K562 (cell line): Measurements from ENCODE around the gene CAPN13. TPM values are rescaled to one million over a fixed set of nuclear protein-coding genes. Genes with fewer than 3 reads are reported as not detected.

Experiments
- ATAC-seq: fragments of 200-7000 bp; cut with Tn5 transposase; 3 replicates; pipeline ENCODE4 v1.9.1; 2020; ENCODE audit warnings: moderate library complexity
- BruUV-seq: library from RNA; stranded (reverse); fragments of 400-500 nt; replicated peaks from 2 replicates; lab custom pipeline; 2021; lab: Mats Ljungman, UMichigan
- CTCF ChIA-PET: fragments of 300-600 bp; formaldehyde crosslinking; extraction: SDS; loops from one replicate; lab custom pipeline; 2021; ENCODE audit warnings: low intra/inter-chr PET ratio; lab: Yijun Ruan, JAX
- POLR2A ChIA-PET: fragments of 300-600, 350-650 bp; sonication (Branson Sonifier 250); formaldehyde crosslinking; extraction: SDS; loops from one replicate; lab custom pipeline; 2021; ENCODE audit warnings: antibody characterized with exemption, inconsistent platforms; lab: Yijun Ruan, JAX
- DNase-seq, 4 experiments: peaks; one replicate each; pipeline versions ENCODE4 v3.0.0 to v3.0.0-alpha.2; 2011 to 2018; ENCODE audit warnings: low spot score in 3 of 4, mixed read lengths in 3 of 4; ENCODE audit errors: extremely low read depth in 1 of 4
- FAIRE-seq: peaks from 2 replicates; lab custom pipeline; 2011; peaks lifted over from hg19 to GRCh38; lab: Jason Lieb, UNC
- H2AFZ ChIP-seq: 2 replicates; pipeline ENCODE4 v1.6.0; 2011; ENCODE audit warnings: low read depth, low read length, control low read depth, inconsistent platforms
- H3K27ac ChIP-seq: fragments of 200-600 bp; 3 replicates; pipeline ENCODE4 v1.8.0; 2011; ENCODE audit warnings: low read depth, mild to moderate bottlenecking, control low read depth, inconsistent platforms, low read length, moderate library complexity, mixed read lengths; ENCODE audit errors: extremely low read depth
- H3K27me3 ChIP-seq, 2 experiments: fragments of 300-600 bp in 1 of 2; 2 replicates in 1 of 2; 3 replicates in 1 of 2; pipeline versions ENCODE4 v1.6.0 to v1.8.0; 2011; ENCODE audit warnings: inconsistent platforms in 2 of 2, low read length in 2 of 2, mild to moderate bottlenecking in 1 of 2, mixed read lengths in 1 of 2, moderate library complexity in 1 of 2; ENCODE audit not compliant: control insufficient read depth in 2 of 2, insufficient read depth in 2 of 2
- H3K36me3 ChIP-seq: fragments of 300-600 bp; 3 replicates; pipeline ENCODE4 v1.8.0; 2011; ENCODE audit warnings: mild to moderate bottlenecking, low read length, inconsistent platforms; ENCODE audit not compliant: control insufficient read depth, insufficient read depth
- H3K4me1 ChIP-seq, 2 experiments: fragments of 200-600 bp in 1 of 2; replicated peaks in 1 of 2; 2 replicates in 1 of 2; 3 replicates in 1 of 2; pipeline versions ENCODE4 v1.5.1 to v1.8.0; 2011; ENCODE audit warnings: inconsistent platforms in 2 of 2, low read length in 2 of 2, mild to moderate bottlenecking in 1 of 2, mixed read lengths in 1 of 2, moderate library complexity in 1 of 2; ENCODE audit not compliant: control insufficient read depth in 2 of 2, insufficient read depth in 2 of 2
- H3K4me2 ChIP-seq: 2 replicates; pipeline ENCODE4 v1.6.1; 2011; ENCODE audit warnings: low read length, control low read depth, inconsistent platforms, mixed read lengths; ENCODE audit not compliant: insufficient read depth
- H3K4me3 ChIP-seq: fragments of 200-600 bp; sonication (generic), shearing (Covaris generic); 2 replicates; pipeline ENCODE4 v1.5.1; 2016; ENCODE audit warnings: control low read depth, inconsistent platforms
- H3K79me2 ChIP-seq: fragments of 200-600 bp; 3 replicates; pipeline ENCODE4 v1.8.0; 2011; ENCODE audit warnings: low read length, inconsistent platforms; ENCODE audit not compliant: control insufficient read depth, insufficient read depth
- H3K9ac ChIP-seq, 2 experiments: 2 replicates each; pipeline versions ENCODE4 v1.6.0 to v1.6.1; 2011; ENCODE audit warnings: low read depth in 2 of 2, low read length in 2 of 2, control low read depth in 1 of 2, inconsistent platforms in 1 of 2, mild to moderate bottlenecking in 1 of 2, mixed read lengths in 1 of 2; ENCODE audit not compliant: insufficient read depth in 1 of 2
- H3K9me1 ChIP-seq: one replicate; pipeline ENCODE4 v1.6.0; 2011; ENCODE audit warnings: inconsistent platforms, mild to moderate bottlenecking, low read length, moderate library complexity; ENCODE audit not compliant: control insufficient read depth, insufficient read depth
- H3K9me3 ChIP-seq: replicated peaks from 2 replicates; pipeline ENCODE4 v1.5.1; 2011; ENCODE audit warnings: low read depth, low read length, inconsistent platforms; ENCODE audit not compliant: control insufficient read depth, insufficient read depth
- H4K20me1 ChIP-seq: replicated peaks from 2 replicates; pipeline ENCODE4 v1.6.1; 2011; ENCODE audit warnings: low read length, inconsistent platforms, mixed read lengths; ENCODE audit not compliant: control insufficient read depth, insufficient read depth
- CEBPB ChIP-seq: fragments of 450-650 bp; IDR thresholded peaks from 2 replicates; pipeline ENCODE4 v1.6.1; 2016; ENCODE audit warnings: missing genetic modification characterization, missing compliant biosample characterization
- CEBPZ ChIP-seq: fragments of 150-350 bp; IDR thresholded peaks from 2 replicates; pipeline ENCODE4 v1.6.1; 2014; ENCODE audit warnings: low read depth, mild to moderate bottlenecking, low read length, borderline replicate concordance
- HNRNPLL ChIP-seq: fragments of 200-400 bp; formaldehyde crosslinking; IDR thresholded peaks from 2 replicates; pipeline ENCODE4 v1.6.1; 2017; ENCODE audit warnings: low read length, low read depth, mild to moderate bottlenecking; ENCODE audit not compliant: poor library complexity, severe bottlenecking
- KLF10 ChIP-seq: fragments of 250-450 bp; sonication (Bioruptor Pico); IDR thresholded peaks from 2 replicates; pipeline ENCODE4 v1.6.1; 2021; ENCODE audit warnings: matching md5 sums
- MED1 ChIP-seq: sonication (generic); formaldehyde crosslinking; IDR thresholded peaks from 2 replicates; pipeline ENCODE4 v1.8.1; 2023; ENCODE audit warnings: missing genetic modification reagents, borderline replicate concordance
- NFXL1 ChIP-seq: fragments of 450-650 bp; formaldehyde crosslinking; IDR thresholded peaks from 2 replicates; pipeline ENCODE4 v1.4.0; 2021; ENCODE audit warnings: mild to moderate bottlenecking
- NFYB ChIP-seq: IDR thresholded peaks from 2 replicates; pipeline ENCODE4 v1.6.1; 2011; ENCODE audit warnings: mild to moderate bottlenecking, moderate library complexity; ENCODE audit not compliant: insufficient read length; ENCODE audit errors: extremely low read depth
- RBM25 ChIP-seq: fragments of 200-400 bp; formaldehyde crosslinking; IDR thresholded peaks from 2 replicates; pipeline ENCODE4 v1.6.1; 2018; ENCODE audit warnings: low read length, low read depth, moderate library complexity; ENCODE audit not compliant: severe bottlenecking
- SAFB ChIP-seq: fragments of 200-400 bp; formaldehyde crosslinking; IDR thresholded peaks from 2 replicates; pipeline ENCODE4 v1.6.1; 2017; ENCODE audit warnings: low read depth, low read length, borderline replicate concordance
- SETDB1 ChIP-seq: IDR thresholded peaks from one replicate; pipeline ENCODE4 v1.6.1; 2012; ENCODE audit warnings: low read length, control low read depth, inconsistent platforms
- TGIF2 ChIP-seq: sonication (generic); formaldehyde crosslinking; IDR thresholded peaks from 2 replicates; pipeline ENCODE4 v1.8.1; 2022; ENCODE audit warnings: mild to moderate bottlenecking, missing genetic modification reagents, moderate library complexity
- ZBTB1 ChIP-seq: sonication (generic); formaldehyde crosslinking; IDR thresholded peaks from 2 replicates; pipeline ENCODE4 v1.8.1; 2023; ENCODE audit warnings: missing genetic modification reagents, low read depth, mild to moderate bottlenecking, borderline replicate concordance
- ZNF445 ChIP-seq: fragments of 250-450 bp; sonication (Bioruptor Pico); IDR thresholded peaks from 2 replicates; pipeline ENCODE4 v1.4.0; 2020; ENCODE audit warnings: low read depth, mild to moderate bottlenecking, moderate library complexity
- ZNF76 ChIP-seq: fragments of 250-450 bp; sonication (Bioruptor Pico); IDR thresholded peaks from 2 replicates; pipeline ENCODE4 v1.4.0; 2020; ENCODE audit warnings: mild to moderate bottlenecking, moderate library complexity, borderline replicate concordance
- ZNF785 ChIP-seq: fragments of 250-450 bp; sonication (Bioruptor Pico); IDR thresholded peaks from 2 replicates; pipeline ENCODE4 v1.4.0; 2020; ENCODE audit warnings: mild to moderate bottlenecking
- ZZZ3 ChIP-seq: fragments of 450-650 bp; IDR thresholded peaks from 2 replicates; pipeline ENCODE4 v1.6.1; 2016; ENCODE audit warnings: antibody characterized with exemption, mild to moderate bottlenecking, moderate library complexity
- WGBS: fragments of 100-300 bp; shearing (Covaris generic); methylation state at CpG from one replicate; pipeline ENCODE4 v1.1.6; 2016; ENCODE audit warnings: low coverage, mixed read lengths; ENCODE audit not compliant: insufficient coverage; ENCODE audit errors: missing lambda C conversion rate; 5-methylcytosine and 5-hydroxymethylcytosine counted together
- in situ Hi-C: fragments of 300-500 bp; cut with MboI; formaldehyde crosslinking; loops from 4 replicates; pipeline ENCODE4 v1.15.0; 2018; ENCODE audit warnings: inconsistent platforms, mixed read lengths
- intact Hi-C: fragments of 100-400 bp; cut with micrococcal nuclease; formaldehyde crosslinking; loops from 2 replicates; pipeline ENCODE4 v1.14.2; 2022
- polyA plus RNA-seq, 8 experiments: library from polyadenylated mRNA; depleted of rRNA in 4 of 8; stranded (reverse) in 5 of 8; unstranded in 3 of 8; fragments of >200 nt; fragmentation: Nextera tagmentation in 2 of 8; fragmentation: Illumina TruSeq in 1 of 8; extraction: Ambion mirVana in 2 of 8; extraction: Trizol in 1 of 8; gene quantifications; 2 replicates each; pipeline versions ENCODE4 v1.2.1 to v1.2.3, GENCODE V29; 2011 to 2014; ENCODE audit warnings: inconsistent platforms in 1 of 8, missing spikeins in 1 of 8
- total RNA-seq, 7 experiments: library from RNA; depleted of rRNA in 6 of 7; stranded (reverse); fragments of >200 nt in 6 of 7; fragmentation: Illumina TruSeq in 2 of 7; extraction: Trizol in 2 of 7; gene quantifications; 2 replicates each; pipeline versions ENCODE4 v1.2.1 to v1.2.3, GENCODE V29; 2011 to 2021; ENCODE audit warnings: low replicate concordance in 1 of 7
- TF ChIP-seq, protein P1 (sequence below): fragments of 450-650 bp; IDR thresholded peaks from 2 replicates; pipeline ENCODE4 v1.6.1; 2016; ENCODE audit warnings: low read depth, mild to moderate bottlenecking, moderate library complexity

Gene CAPN13
- total and polyA plus RNA-seq, 9 of the 15 experiments (the other 6 are each of a cell fraction or from before 2014, with no cell fraction given): not detected

DNA sequence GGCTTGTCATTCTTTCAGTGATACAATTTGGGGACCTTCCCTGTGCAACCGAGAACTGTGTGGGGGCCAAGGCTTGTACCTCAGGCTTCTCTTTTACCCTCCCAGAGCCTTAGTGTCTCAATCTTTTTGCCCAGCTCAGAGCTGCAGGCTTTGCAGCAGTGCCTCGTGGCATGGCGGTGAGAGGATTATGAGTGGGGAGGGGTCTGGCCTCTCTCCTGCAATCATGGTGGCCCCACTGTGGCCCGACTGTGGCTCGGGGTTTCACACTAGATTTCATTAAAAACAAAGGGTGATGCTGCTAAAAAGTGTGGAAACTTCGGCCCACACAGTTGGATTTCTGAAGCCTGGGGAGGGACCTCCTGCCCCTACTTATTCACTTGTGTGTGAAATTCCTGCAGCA is 75.5 kb downstream of the CAPN13 start (continued):
- TF ChIP-seq TGIF2 (CRISPR knock-in tag): no peak
- TF ChIP-seq NFXL1 (CRISPR knock-in tag): no peak
- TF ChIP-seq HNRNPLL: no peak

DNA sequence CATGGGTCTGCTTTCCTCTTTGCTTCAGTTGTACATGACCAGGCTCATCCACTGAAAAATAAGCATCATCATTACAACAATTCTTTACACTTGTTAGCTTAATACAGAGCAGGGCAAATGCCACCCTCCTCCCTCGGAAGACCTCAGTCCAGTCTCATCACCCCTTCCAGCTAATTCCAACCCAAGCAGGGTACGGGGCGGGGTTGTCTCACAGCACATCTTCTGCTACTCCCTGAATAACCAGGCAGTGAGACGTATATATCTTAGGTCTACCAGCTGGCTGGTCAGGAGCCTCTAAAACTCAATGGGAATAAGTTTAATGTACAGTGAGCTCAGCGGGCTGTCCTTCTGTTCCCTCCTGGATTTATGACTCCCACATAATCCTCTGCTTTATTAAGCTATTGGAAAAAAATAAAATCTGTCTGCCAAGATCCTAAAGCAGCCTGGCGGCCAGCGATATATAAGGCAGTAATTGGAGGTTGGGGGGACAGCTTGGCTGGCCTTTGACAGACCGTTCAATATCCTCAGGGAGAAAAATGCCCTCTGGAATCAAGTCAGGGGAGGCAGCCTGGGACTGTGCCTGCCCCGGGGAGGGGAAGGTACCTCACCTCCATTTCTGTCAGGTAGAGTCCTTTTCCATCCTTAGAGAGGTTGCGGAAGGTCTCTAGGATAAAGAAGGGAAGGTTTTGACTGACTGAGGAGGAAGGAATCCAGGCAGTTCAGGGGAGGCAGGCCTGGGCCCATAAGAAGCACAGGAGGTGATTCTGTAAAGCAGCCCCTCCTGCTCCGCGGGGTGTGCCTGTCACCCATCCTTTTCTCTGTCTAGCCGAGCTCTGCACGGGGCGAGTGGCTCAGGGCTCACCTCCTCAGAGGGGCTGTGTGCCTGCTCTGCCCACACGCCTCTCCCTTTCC is 76.3 kb downstream of the CAPN13 start:
- ATAC-seq (no peak), DNase-seq (no peak), FAIRE-seq (no peak)
- Histone ChIP-seq H4K20me1 (no peaks in the 10 kb centered on the region; the same call in 1 of the 2 replicates), H3K9me1 (no peaks in the 10 kb centered on the region), H3K4me3 (no peak overlapping the region), H2AFZ (no peak overlapping the region), H3K27ac (no peak overlapping the region), H3K79me2 (no peaks in the 10 kb centered on the region), H3K4me2 (no peak overlapping the region), H3K36me3 (no peaks in the 10 kb centered on the region), H3K4me1 (no peaks in the 10 kb centered on the region), H3K27me3 (peaks cover 26 to 48% of the 10 kb centered on the region in 2 experiments; a peak in 4 of 5 replicates), H3K9ac (no peak overlapping the region), H3K9me3 (no peaks in the 10 kb centered on the region)
- ChIA-PET CTCF (no interaction called here), POLR2A (interaction anchor here (0.7 kb wide), 1 partner anchor 210 kb away, joined by 3 read pairs; no protein-coding TSS in a partner anchor)
- no TSS peak for BruUV-seq
- intact Hi-C loops (no loop called here), in situ Hi-C loops (no loop called here)
- WGBS: 2% methylated on average over 14 of the region's 16 CpGs
- TF ChIP-seq SETDB1 (no peak), MED1 (CRISPR knock-in tag) (no peak), CEBPB (tag) (no peak), ZNF76 (CRISPR knock-in tag) (no peak), CEBPZ (no peak), ZNF785 (no peak), SAFB (no peak), NFYB (no peak), ZBTB1 (no peak), RBM25 (no peak), ZNF445 (CRISPR knock-in tag) (no peak), KLF10 (CRISPR knock-in tag) (no peak), ZZZ3 (no peak)
- TF ChIP-seq, protein P1, sequence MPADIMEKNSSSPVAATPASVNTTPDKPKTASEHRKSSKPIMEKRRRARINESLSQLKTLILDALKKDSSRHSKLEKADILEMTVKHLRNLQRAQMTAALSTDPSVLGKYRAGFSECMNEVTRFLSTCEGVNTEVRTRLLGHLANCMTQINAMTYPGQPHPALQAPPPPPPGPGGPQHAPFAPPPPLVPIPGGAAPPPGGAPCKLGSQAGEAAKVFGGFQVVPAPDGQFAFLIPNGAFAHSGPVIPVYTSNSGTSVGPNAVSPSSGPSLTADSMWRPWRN: no peak
